SH-SY5Y (cell line): ENCODE data around the gene PPIH.

Experiments used
- GATA2 ChIP-seq: IDR thresholded peaks from 2 replicates; pipeline ENCODE4 v1.6.1; 2011; ENCODE audit warnings: mild to moderate bottlenecking, low read depth, low read length
- GATA3 ChIP-seq: IDR thresholded peaks from 2 replicates; pipeline ENCODE4 v1.6.1; 2011; ENCODE audit warnings: low read depth, mild to moderate bottlenecking, low read length, moderate library complexity

- no peak for TF ChIP-seq GATA3
- no peak for TF ChIP-seq GATA2
Observed at GRCh38 chr1:42720868-42721267, 62.6 kb downstream of the PPIH start.
